ENCODE results near the gene PNPLA8.
"Not testable (repeated sequence)": the region's sequence is repeated elsewhere in the genome, so short reads cannot be mapped to it uniquely, and the experiment has no call there.

DNA sequence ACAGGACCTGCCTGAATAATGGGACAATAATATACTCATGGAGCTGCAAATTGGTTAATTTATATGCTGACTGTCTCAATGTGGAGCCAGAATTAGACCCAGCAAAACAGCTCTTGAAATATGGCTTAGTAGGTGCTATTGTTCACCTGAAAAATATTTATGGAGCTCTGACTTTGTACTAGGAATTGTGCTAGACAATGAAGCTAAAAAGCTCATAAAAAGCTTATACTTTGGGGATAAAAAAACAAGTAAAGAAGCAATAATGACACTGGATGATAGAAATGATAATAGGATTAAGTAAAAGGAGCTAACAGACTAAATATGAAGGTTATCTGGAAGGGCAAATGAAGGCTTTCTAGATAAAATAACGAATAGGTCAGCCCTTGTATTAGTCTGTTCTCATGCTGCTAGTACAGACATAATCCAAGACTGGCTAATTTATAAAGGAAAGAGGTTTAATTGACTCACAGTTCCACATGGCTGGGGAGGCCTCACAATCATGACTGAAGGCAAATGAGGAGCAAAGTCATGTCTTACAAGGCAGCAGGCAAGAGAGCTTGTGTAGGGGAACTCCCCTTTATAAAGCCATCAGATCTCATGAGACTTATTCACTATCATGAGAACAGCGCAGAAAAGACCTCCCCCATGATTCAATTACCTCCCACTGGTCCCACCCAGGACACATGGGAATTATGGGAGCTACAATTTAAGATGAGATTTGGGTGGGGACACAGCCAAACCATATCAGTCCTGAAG is 22.4 kb upstream of the PNPLA8 start:
- TF ChIP-seq, protein P1, sequence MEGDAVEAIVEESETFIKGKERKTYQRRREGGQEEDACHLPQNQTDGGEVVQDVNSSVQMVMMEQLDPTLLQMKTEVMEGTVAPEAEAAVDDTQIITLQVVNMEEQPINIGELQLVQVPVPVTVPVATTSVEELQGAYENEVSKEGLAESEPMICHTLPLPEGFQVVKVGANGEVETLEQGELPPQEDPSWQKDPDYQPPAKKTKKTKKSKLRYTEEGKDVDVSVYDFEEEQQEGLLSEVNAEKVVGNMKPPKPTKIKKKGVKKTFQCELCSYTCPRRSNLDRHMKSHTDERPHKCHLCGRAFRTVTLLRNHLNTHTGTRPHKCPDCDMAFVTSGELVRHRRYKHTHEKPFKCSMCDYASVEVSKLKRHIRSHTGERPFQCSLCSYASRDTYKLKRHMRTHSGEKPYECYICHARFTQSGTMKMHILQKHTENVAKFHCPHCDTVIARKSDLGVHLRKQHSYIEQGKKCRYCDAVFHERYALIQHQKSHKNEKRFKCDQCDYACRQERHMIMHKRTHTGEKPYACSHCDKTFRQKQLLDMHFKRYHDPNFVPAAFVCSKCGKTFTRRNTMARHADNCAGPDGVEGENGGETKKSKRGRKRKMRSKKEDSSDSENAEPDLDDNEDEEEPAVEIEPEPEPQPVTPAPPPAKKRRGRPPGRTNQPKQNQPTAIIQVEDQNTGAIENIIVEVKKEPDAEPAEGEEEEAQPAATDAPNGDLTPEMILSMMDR (IDR thresholded peaks at IDR 0.05) = not testable (repeated sequence)
- TF ChIP-seq EZH2 (IDR thresholded peaks at IDR 0.05; ENCODE audit: borderline replicate concordance, insufficient read depth, low read depth, low read length, poor library complexity, severe bottlenecking) = not testable (repeated sequence)

All from B cell (primary cell).